K562 (cell line): Measurements from ENCODE around the gene CEP162. TPM values are rescaled to one million over a fixed set of nuclear protein-coding genes. Genes with fewer than 3 reads are reported as not detected.

Experiments used
- ASH1L ChIP-seq: fragments of 450-650 bp; IDR thresholded peaks from 2 replicates; pipeline ENCODE4 v1.6.1; 2018; ENCODE audit warnings: borderline replicate concordance, mild to moderate bottlenecking, low read depth; ENCODE audit not compliant: partially characterized antibody
- ATF1 ChIP-seq, 2 experiments: fragments of 450-650 bp in 1 of 2; IDR thresholded peaks; 2 replicates each; pipeline ENCODE4 v1.6.1; 2016; ENCODE audit warnings: missing compliant biosample characterization in 1 of 2, missing genetic modification characterization in 1 of 2
- CBX1 ChIP-seq: sonication (generic); IDR thresholded peaks from 2 replicates; pipeline ENCODE4 v1.6.1; 2016; ENCODE audit warnings: antibody characterized with exemption, low read depth, mild to moderate bottlenecking
- CHD4 ChIP-seq: fragments of 200-600 bp; sonication (generic); IDR thresholded peaks from 3 replicates; pipeline ENCODE4 v1.6.1; 2012; ENCODE audit warnings: low read depth, mild to moderate bottlenecking, mixed read lengths, low read length, inconsistent platforms; ENCODE audit not compliant: insufficient read depth, insufficient replicate concordance, poor library complexity, severe bottlenecking
- CREB1 ChIP-seq, 2 experiments: sonication (generic) in 1 of 2; formaldehyde crosslinking in 1 of 2; IDR thresholded peaks; 2 replicates each; pipeline versions ENCODE4 v1.6.1 to v1.8.0; 2012 to 2022; ENCODE audit warnings: inconsistent platforms in 1 of 2, mild to moderate bottlenecking in 1 of 2, missing genetic modification reagents in 1 of 2, moderate library complexity in 1 of 2
- CREB3 ChIP-seq: fragments of 450-650 bp; conservative IDR thresholded peaks from 2 replicates; pipeline ENCODE4 v1.6.1; 2016; ENCODE audit warnings: missing genetic modification characterization, low read depth, mild to moderate bottlenecking, missing compliant biosample characterization, moderate library complexity
- FOXJ3 ChIP-seq: sonication (generic); formaldehyde crosslinking; IDR thresholded peaks from 2 replicates; pipeline ENCODE4 v1.4.0; 2020; ENCODE audit warnings: mild to moderate bottlenecking, missing genetic modification reagents
- KAT7 ChIP-seq: sonication (generic); formaldehyde crosslinking; IDR thresholded peaks from 2 replicates; pipeline ENCODE4 v1.8.0; 2022; ENCODE audit warnings: missing genetic modification reagents, mild to moderate bottlenecking, borderline replicate concordance
- KDM2B ChIP-seq: fragments of 250-450 bp; sonication (Bioruptor Pico); IDR thresholded peaks from 2 replicates; pipeline ENCODE4 v1.8.0; 2021; ENCODE audit warnings: mild to moderate bottlenecking, moderate library complexity
- MAZ ChIP-seq, 2 experiments: fragments of 450-650 bp in 1 of 2; sonication (generic) in 1 of 2; formaldehyde crosslinking; IDR thresholded peaks in 1 of 2; conservative IDR thresholded peaks in 1 of 2; 2 replicates each; pipeline versions ENCODE4 v1.4.0 to v1.5.0; 2020; ENCODE audit warnings: mild to moderate bottlenecking in 1 of 2, missing genetic modification reagents in 1 of 2
- TBL1XR1 ChIP-seq, 2 experiments: IDR thresholded peaks; 2 replicates each; pipeline ENCODE4 v1.6.1; 2012; ENCODE audit warnings: improper control_type of control experiment in 2 of 2, low read length in 2 of 2, mild to moderate bottlenecking in 1 of 2
- TEAD1 ChIP-seq, 2 experiments: fragments of 450-650 bp in 1 of 2; sonication (generic) in 1 of 2; formaldehyde crosslinking; IDR thresholded peaks; 2 replicates each; pipeline versions ENCODE4 v1.4.0 to v1.8.0; 2020 to 2022; ENCODE audit warnings: mild to moderate bottlenecking in 2 of 2, missing genetic modification reagents in 1 of 2
- ZFP30 ChIP-seq: fragments of 250-450 bp; sonication (Bioruptor Pico); IDR thresholded peaks from 2 replicates; pipeline ENCODE4 v1.8.0; 2022; ENCODE audit warnings: moderate library complexity, mild to moderate bottlenecking, inconsistent platforms, borderline replicate concordance
- polyA plus RNA-seq, 8 experiments: library from polyadenylated mRNA; depleted of rRNA in 4 of 8; stranded (reverse) in 5 of 8; unstranded in 3 of 8; fragments of >200 nt; fragmentation: Nextera tagmentation in 2 of 8; fragmentation: Illumina TruSeq in 1 of 8; extraction: Ambion mirVana in 2 of 8; extraction: Trizol in 1 of 8; gene quantifications; 2 replicates each; pipeline versions ENCODE4 v1.2.1 to v1.2.3, GENCODE V29; 2011 to 2014; ENCODE audit warnings: inconsistent platforms in 1 of 8, missing spikeins in 1 of 8
- total RNA-seq, 7 experiments: library from RNA; depleted of rRNA in 6 of 7; stranded (reverse); fragments of >200 nt in 6 of 7; fragmentation: Illumina TruSeq in 2 of 7; extraction: Trizol in 2 of 7; gene quantifications; 2 replicates each; pipeline versions ENCODE4 v1.2.1 to v1.2.3, GENCODE V29; 2011 to 2021; ENCODE audit warnings: low replicate concordance in 1 of 7
- TF ChIP-seq, protein P1 (sequence below), 2 experiments: IDR thresholded peaks in 1 of 2; conservative IDR thresholded peaks in 1 of 2; 2 replicates each; pipeline ENCODE4 v1.6.1; 2016; ENCODE audit warnings: low read depth in 2 of 2, mild to moderate bottlenecking in 1 of 2, missing compliant biosample characterization in 1 of 2, missing genetic modification characterization in 1 of 2, moderate library complexity in 1 of 2
- TF ChIP-seq, protein P2 (sequence below): fragments of 450-650 bp; IDR thresholded peaks from 2 replicates; pipeline ENCODE4 v1.6.1; 2017; ENCODE audit warnings: antibody characterized with exemption, mild to moderate bottlenecking

CEP162 gene
- total and polyA plus RNA-seq, 9 of the 15 experiments (the other 6 are each of a cell fraction or from before 2014, with no cell fraction given): 3.9 to 8.6 (median 6.7) TPM

DNA sequence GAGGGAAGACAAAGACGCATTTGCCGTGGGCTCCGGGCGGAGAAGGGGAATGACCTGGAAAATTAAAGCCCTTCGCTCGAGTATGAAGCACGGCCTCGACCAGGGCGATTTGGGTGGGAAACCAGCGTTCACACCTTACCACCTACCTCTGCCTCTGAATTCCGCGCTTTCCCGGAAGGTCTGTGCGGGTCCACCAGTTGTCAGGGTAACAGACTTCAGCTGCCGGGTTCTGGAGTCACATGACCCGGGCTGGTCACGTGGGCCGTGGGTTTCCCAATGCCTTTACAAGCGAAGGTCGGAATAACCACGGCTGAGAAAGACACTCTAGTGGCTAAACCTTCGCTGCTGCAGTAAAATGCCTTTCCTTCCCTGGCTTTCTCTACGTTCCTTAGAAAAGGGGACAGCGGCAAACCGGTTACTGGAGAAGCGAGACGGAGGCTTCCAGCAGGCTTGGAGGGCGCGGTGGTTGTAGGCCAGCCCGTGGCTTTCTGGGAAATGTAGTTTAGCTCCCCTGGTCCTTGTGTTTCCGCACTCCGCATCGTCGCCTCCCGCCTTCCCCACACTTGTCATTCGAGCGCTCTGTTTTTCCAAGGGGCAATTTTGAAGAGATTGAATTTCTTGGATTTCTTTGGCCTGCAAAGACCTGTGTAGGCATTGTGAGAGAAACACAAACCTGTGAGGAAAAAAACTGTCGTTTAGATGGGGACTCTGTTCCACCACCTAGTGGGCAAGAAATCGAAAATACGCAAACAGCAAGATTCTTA is at the start of gene CEP162 (continued):
- TF ChIP-seq CREB3 (tag) (no peak), MAZ (CRISPR knock-in tag; conservative IDR thresholded peaks at IDR 0.05 in 1 of 2, IDR thresholded peaks at IDR 0.05 in 1 of 2) (no peak), CHD4 (no peak), TEAD1 (CRISPR knock-in tag; IDR thresholded peaks at IDR 0.05) (0 out of 4 replicates have a peak, but pooled peaks of 1 of the 2 experiments have one; percentile 17), TBL1XR1 (IDR thresholded peaks at IDR 0.05; ENCODE audit: low read length in 2 of 2) (0 out of 4 replicates have a peak, but pooled peaks have one; percentile 16 to 22), CBX1 (no peak), ATF1 (CRISPR knock-in tag; IDR thresholded peaks at IDR 0.05) (no peak), ATF1 (tag; IDR thresholded peaks at IDR 0.05) (peak; percentile 79), FOXJ3 (CRISPR knock-in tag) (no peak), CREB1 (IDR thresholded peaks at IDR 0.05) (peak; percentile 2; the same call in 1 of the 2 replicates), CREB1 (CRISPR knock-in tag; IDR thresholded peaks at IDR 0.05) (no peak), KAT7 (CRISPR knock-in tag) (0 out of 2 replicates have a peak, but pooled peaks have one; percentile 89), ZFP30 (CRISPR knock-in tag) (no peak), ASH1L (peak; percentile 65), KDM2B (no peak)
- TF ChIP-seq, protein P1, sequence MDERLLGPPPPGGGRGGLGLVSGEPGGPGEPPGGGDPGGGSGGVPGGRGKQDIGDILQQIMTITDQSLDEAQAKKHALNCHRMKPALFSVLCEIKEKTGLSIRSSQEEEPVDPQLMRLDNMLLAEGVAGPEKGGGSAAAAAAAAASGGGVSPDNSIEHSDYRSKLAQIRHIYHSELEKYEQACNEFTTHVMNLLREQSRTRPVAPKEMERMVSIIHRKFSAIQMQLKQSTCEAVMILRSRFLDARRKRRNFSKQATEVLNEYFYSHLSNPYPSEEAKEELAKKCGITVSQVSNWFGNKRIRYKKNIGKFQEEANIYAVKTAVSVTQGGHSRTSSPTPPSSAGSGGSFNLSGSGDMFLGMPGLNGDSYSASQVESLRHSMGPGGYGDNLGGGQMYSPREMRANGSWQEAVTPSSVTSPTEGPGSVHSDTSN (CRISPR knock-in tag; IDR thresholded peaks at IDR 0.05; ENCODE audit: low read depth): no peak
- TF ChIP-seq, protein P1 (tag; conservative IDR thresholded peaks at IDR 0.05; ENCODE audit: low read depth): no peak
- TF ChIP-seq, protein P2, sequence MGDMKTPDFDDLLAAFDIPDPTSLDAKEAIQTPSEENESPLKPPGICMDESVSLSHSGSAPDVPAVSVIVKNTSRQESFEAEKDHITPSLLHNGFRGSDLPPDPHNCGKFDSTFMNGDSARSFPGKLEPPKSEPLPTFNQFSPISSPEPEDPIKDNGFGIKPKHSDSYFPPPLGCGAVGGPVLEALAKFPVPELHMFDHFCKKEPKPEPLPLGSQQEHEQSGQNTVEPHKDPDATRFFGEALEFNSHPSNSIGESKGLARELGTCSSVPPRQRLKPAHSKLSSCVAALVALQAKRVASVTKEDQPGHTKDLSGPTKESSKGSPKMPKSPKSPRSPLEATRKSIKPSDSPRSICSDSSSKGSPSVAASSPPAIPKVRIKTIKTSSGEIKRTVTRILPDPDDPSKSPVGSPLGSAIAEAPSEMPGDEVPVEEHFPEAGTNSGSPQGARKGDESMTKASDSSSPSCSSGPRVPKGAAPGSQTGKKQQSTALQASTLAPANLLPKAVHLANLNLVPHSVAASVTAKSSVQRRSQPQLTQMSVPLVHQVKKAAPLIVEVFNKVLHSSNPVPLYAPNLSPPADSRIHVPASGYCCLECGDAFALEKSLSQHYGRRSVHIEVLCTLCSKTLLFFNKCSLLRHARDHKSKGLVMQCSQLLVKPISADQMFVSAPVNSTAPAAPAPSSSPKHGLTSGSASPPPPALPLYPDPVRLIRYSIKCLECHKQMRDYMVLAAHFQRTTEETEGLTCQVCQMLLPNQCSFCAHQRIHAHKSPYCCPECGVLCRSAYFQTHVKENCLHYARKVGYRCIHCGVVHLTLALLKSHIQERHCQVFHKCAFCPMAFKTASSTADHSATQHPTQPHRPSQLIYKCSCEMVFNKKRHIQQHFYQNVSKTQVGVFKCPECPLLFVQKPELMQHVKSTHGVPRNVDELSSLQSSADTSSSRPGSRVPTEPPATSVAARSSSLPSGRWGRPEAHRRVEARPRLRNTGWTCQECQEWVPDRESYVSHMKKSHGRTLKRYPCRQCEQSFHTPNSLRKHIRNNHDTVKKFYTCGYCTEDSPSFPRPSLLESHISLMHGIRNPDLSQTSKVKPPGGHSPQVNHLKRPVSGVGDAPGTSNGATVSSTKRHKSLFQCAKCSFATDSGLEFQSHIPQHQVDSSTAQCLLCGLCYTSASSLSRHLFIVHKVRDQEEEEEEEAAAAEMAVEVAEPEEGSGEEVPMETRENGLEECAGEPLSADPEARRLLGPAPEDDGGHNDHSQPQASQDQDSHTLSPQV: 0 out of 2 replicates have a peak, but pooled peaks have one; percentile 31
